ENCODE data around the gene DNMT3A. TPM values are rescaled to one million over a fixed set of nuclear protein-coding genes. Genes with fewer than 3 reads are reported as not detected.

The DNMT3A gene
- total and polyA plus RNA-seq, 2 of the 8 experiments (the other 6 are each of a cell fraction or from before 2014, with no cell fraction given), result 33.6 to 178 TPM

DNA sequence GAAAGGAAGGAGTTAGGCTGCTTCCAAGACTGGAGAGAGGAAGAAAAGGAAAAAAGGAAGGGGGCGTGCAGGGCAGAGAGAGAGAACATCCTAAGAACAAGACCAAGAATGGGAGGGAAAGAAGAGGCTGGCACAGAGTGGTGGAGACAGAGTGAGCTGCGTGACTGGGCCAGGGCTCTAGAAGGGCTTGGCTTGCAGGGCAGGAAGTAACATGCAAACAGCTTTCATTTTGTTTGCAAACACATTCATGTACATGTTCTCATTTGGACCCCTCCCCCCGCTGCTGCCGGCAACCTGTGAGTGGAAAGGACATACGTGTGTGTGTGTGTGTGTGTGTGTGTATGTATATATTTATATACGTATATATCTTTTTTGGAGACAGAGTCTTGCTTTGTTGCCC, 46.8 kb upstream of the DNMT3A start:
- 86% methylated on average over 6 of the region's 6 CpGs; no CpG with 5 or more reads in 1 of the 2 experiments for WGBS, 2 experiments (ENCODE audit: extremely low coverage in 1 of 2, insufficient coverage in 1 of 2, insufficient read length in 1 of 2, insufficient replicate concordance in 2 of 2, low coverage in 1 of 2, low lambda C conversion rate in 2 of 2, missing lambda C conversion rate in 1 of 2)
- POLR2A ChIA-PET (ENCODE audit: partially characterized antibody), result no interaction called here
- DNase-seq (ENCODE audit: low read depth in 1 of 2, low spot score in 2 of 2), result no peak
- TF ChIP-seq NANOG (IDR thresholded peaks at IDR 0.05; ENCODE audit: insufficient read depth, low read depth, low read length, poor library complexity, severe bottlenecking), result no peak
- TF ChIP-seq SUZ12 (IDR thresholded peaks at IDR 0.05; ENCODE audit: low read length), result no peak
- TF ChIP-seq, protein P1, sequence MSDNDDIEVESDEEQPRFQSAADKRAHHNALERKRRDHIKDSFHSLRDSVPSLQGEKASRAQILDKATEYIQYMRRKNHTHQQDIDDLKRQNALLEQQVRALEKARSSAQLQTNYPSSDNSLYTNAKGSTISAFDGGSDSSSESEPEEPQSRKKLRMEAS (IDR thresholded peaks at IDR 0.05), result no peak
- no peak for TF ChIP-seq HDAC6 (IDR thresholded peaks at IDR 0.05; ENCODE audit: low read depth, low read length)
- TF ChIP-seq, protein P2, sequence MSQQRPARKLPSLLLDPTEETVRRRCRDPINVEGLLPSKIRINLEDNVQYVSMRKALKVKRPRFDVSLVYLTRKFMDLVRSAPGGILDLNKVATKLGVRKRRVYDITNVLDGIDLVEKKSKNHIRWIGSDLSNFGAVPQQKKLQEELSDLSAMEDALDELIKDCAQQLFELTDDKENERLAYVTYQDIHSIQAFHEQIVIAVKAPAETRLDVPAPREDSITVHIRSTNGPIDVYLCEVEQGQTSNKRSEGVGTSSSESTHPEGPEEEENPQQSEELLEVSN (IDR thresholded peaks at IDR 0.05), result no peak
- TF ChIP-seq RAD21 (IDR thresholded peaks at IDR 0.05 in 1 of 2, conservative IDR thresholded peaks at IDR 0.05 in 1 of 2; ENCODE audit: low read depth in 2 of 2, low read length in 2 of 2), result no peak
- no peak for TF ChIP-seq CEBPB (IDR thresholded peaks at IDR 0.05; ENCODE audit: low read depth, low read length)
- no peak for TF ChIP-seq ZNF274 (IDR thresholded peaks at IDR 0.05; ENCODE audit: borderline replicate concordance, extremely low read depth, low read length)
- no peak for TF ChIP-seq SP2 (IDR thresholded peaks at IDR 0.05; ENCODE audit: low read length)
- no peak for TF ChIP-seq SP4 (IDR thresholded peaks at IDR 0.05; ENCODE audit: low read length)
- TF ChIP-seq BCL11A (IDR thresholded peaks at IDR 0.05; ENCODE audit: low read depth in 2 of 2, low read length in 2 of 2), result no peak

More for the DNA sequence above, 46.8 kb upstream of the DNMT3A start:
- Histone ChIP-seq H3K18ac (ENCODE audit: extremely low read depth, low read length) (no peak overlapping the region), H3K79me1 (ENCODE audit: low read depth, low read length) (no peaks in the 10 kb centered on the region), H3K27me3 (replicated peaks in 1 of 4; ENCODE audit: control insufficient read depth in 3 of 4, extremely low read depth in 1 of 4, insufficient read depth in 3 of 4, low read length in 3 of 4) (no peaks in the 10 kb centered on the region), H4K8ac (ENCODE audit: extremely low read depth, insufficient read depth, low read length) (no peak overlapping the region), H2BK20ac (ENCODE audit: low read length) (no peak overlapping the region), H4K91ac (replicated peaks; ENCODE audit: insufficient read length, low read length) (no peak overlapping the region), H3K23me2 (ENCODE audit: low read depth, low read length) (no peaks in the 10 kb centered on the region), H3K27ac (ENCODE audit: low read depth, low read length) (no peak overlapping the region), H2BK15ac (ENCODE audit: low read length) (no peak overlapping the region), H3K36me3 (ENCODE audit: control insufficient read depth in 2 of 4, insufficient read depth in 4 of 4, low read length in 3 of 4) (peaks cover 0 to 6% (median 0%) of the 10 kb centered on the region in 4 experiments; a peak in 2 of 8 replicates), H2BK12ac (ENCODE audit: low read depth, low read length) (no peak overlapping the region), H4K20me1 (replicated peaks in 1 of 2; ENCODE audit: control insufficient read depth in 1 of 2, insufficient read depth in 2 of 2, low read length in 2 of 2) (no peaks in the 10 kb centered on the region), H2BK5ac (ENCODE audit: low read depth, low read length) (no peak overlapping the region), H3K56ac (replicated peaks; ENCODE audit: insufficient read length, low read depth, low read length) (no peak overlapping the region), H4K5ac (ENCODE audit: insufficient read length, low read depth, low read length) (no peak overlapping the region), H3K23ac (ENCODE audit: insufficient read length) (no peak overlapping the region), H3K79me2 (ENCODE audit: control insufficient read depth in 1 of 2, insufficient read depth in 2 of 2, low read length in 2 of 2) (no peaks in the 10 kb centered on the region), H3K14ac (ENCODE audit: insufficient read length) (no peak overlapping the region), H2AK5ac (ENCODE audit: low read depth, low read length) (no peak overlapping the region), H3K9me3 (ENCODE audit: insufficient read depth in 2 of 2, low read depth in 1 of 2, low read length in 1 of 2) (no peaks in the 10 kb centered on the region), H3K4me2 (ENCODE audit: insufficient read depth in 1 of 2, low read depth in 2 of 2, low read length in 2 of 2) (no peak overlapping the region), H2AFZ (ENCODE audit: low read length) (no peak overlapping the region), H3K4me3 (ENCODE audit: extremely low read depth in 1 of 4, insufficient read depth in 2 of 4, low read depth in 3 of 4, low read length in 4 of 4) (no peak overlapping the region), H2BK120ac (replicated peaks; ENCODE audit: low read depth, low read length) (no peak overlapping the region), H3K9ac (replicated peaks in 1 of 4; ENCODE audit: extremely low read depth in 1 of 4, low read depth in 3 of 4, low read length in 3 of 4) (no peak overlapping the region), H3K4ac (replicated peaks; ENCODE audit: insufficient read length, low read depth, low read length) (no peak overlapping the region), H3K4me1 (replicated peaks in 1 of 4; ENCODE audit: control insufficient read depth in 3 of 4, insufficient read depth in 4 of 4, low read length in 3 of 4) (peaks cover 0 to 3% (median 0%) of the 10 kb centered on the region in 4 experiments; a peak in 1 of 7 replicates)
- CTCF ChIA-PET (ENCODE audit: partially characterized antibody), result interaction anchor here (0.6 to 6.6 kb wide), 3 partner anchors 12 to 90 kb away, joined by 3 to 39 read pairs (median 4); no protein-coding TSS in a partner anchor
- FAIRE-seq, result no peak
